ENCODE measurements around the gene IER5. TPM values are rescaled to one million over a fixed set of nuclear protein-coding genes. Genes with fewer than 3 reads are reported as not detected.
A peak's percentile ranks its signal among the peaks of the same experiment; 100 is the strongest.

IER5 gene
- polyA plus RNA-seq, 1 donor from 2014 or later: 8.4 TPM

- H3K9me3 ChIP-seq (ENCODE audit: low read length): no peaks in the 10 kb centered on the region
- H3K9ac ChIP-seq (ENCODE audit: low read length): no peak overlapping the region
- H3K27me3 ChIP-seq (ENCODE audit: insufficient read depth, low read depth, low read length): no peaks in the 10 kb centered on the region
- TF ChIP-seq POLR2AphosphoS5 (IDR thresholded peaks at IDR 0.05) (no peak), CTCF (IDR thresholded peaks at IDR 0.05; ENCODE audit: poor library complexity, severe bottlenecking) (no peak), RAD21 (conservative IDR thresholded peaks at IDR 0.05) (no peak), TAF1 (IDR thresholded peaks at IDR 0.05; ENCODE audit: low read depth) (no peak), EZH2 (IDR thresholded peaks at IDR 0.05; ENCODE audit: borderline replicate concordance, insufficient read depth, low read length, poor library complexity, severe bottlenecking) (no peak), MXI1 (conservative IDR thresholded peaks at IDR 0.05; ENCODE audit: poor library complexity, severe bottlenecking) (no peak), EP300 (conservative IDR thresholded peaks at IDR 0.05; ENCODE audit: poor library complexity, severe bottlenecking) (no peak), SMC3 (conservative IDR thresholded peaks at IDR 0.05; ENCODE audit: poor library complexity) (no peak), REST (IDR thresholded peaks at IDR 0.05; ENCODE audit: borderline replicate concordance) (no peak)
- no peak overlapping the region for H3K27ac ChIP-seq (ENCODE audit: low read length)
- peak overlapping the region; percentile 66 for H3K4me2 ChIP-seq (ENCODE audit: low read length)
- H3F3A ChIP-seq (ENCODE audit: insufficient read depth, low read length, poor library complexity, severe bottlenecking): no peaks in the 10 kb centered on the region
- no peaks in the 10 kb centered on the region for H3K36me3 ChIP-seq (ENCODE audit: insufficient read depth, low read length)
- H3K79me2 ChIP-seq (replicated peaks; ENCODE audit: insufficient read depth, low read length): peaks cover 31% of the 10 kb centered on the region
- no peaks in the 10 kb centered on the region for H3K9me2 ChIP-seq (ENCODE audit: insufficient read depth, low read length)
- no peaks in the 10 kb centered on the region for H4K20me1 ChIP-seq (ENCODE audit: insufficient read depth)
- H2AFZ ChIP-seq (ENCODE audit: low read depth, low read length): no peak overlapping the region
- peak overlapping the region; percentile 91 for H3K4me3 ChIP-seq (ENCODE audit: low read length)
Measured at GRCh38 chr1:181091309-181092040, 3.0 kb downstream of the IER5 start.

GRCh38 chr1:181092056-181092455 lies 3.6 kb downstream of the IER5 start:
- no peaks in the 10 kb centered on the region for H3K36me3 ChIP-seq (ENCODE audit: insufficient read depth, low read length)
- H3K27me3 ChIP-seq (ENCODE audit: insufficient read depth, low read depth, low read length): no peaks in the 10 kb centered on the region
- H3K9ac ChIP-seq (ENCODE audit: low read length): no peak overlapping the region
- H2AFZ ChIP-seq (ENCODE audit: low read depth, low read length): no peak overlapping the region
- no peaks in the 10 kb centered on the region for H3K9me2 ChIP-seq (ENCODE audit: insufficient read depth, low read length)
- H3K4me3 ChIP-seq (ENCODE audit: low read length): peak overlapping the region; percentile 91
- H3F3A ChIP-seq (ENCODE audit: insufficient read depth, low read length, poor library complexity, severe bottlenecking): no peaks in the 10 kb centered on the region
- TF ChIP-seq EZH2 (IDR thresholded peaks at IDR 0.05; ENCODE audit: borderline replicate concordance, insufficient read depth, low read length, poor library complexity, severe bottlenecking) (no peak), TAF1 (IDR thresholded peaks at IDR 0.05; ENCODE audit: low read depth) (no peak), REST (IDR thresholded peaks at IDR 0.05; ENCODE audit: borderline replicate concordance) (no peak)
- peaks cover 31% of the 10 kb centered on the region for H3K79me2 ChIP-seq (replicated peaks; ENCODE audit: insufficient read depth, low read length)
- no peaks in the 10 kb centered on the region for H4K20me1 ChIP-seq (ENCODE audit: insufficient read depth)
- H3K27ac ChIP-seq (ENCODE audit: low read length): no peak overlapping the region
- H3K9me3 ChIP-seq (ENCODE audit: low read length): no peaks in the 10 kb centered on the region
- peak overlapping the region; percentile 60 for H3K4me2 ChIP-seq (ENCODE audit: low read length)
